GM12878 (cell line): ENCODE measurements around the gene ISY1. TPM values are rescaled to one million over a fixed set of nuclear protein-coding genes. Genes with fewer than 3 reads are reported as not detected.
A peak's percentile ranks its signal among the peaks of the same experiment; 100 is the strongest.

Source experiments
- ATAC-seq: fragments of 200-7000 bp; cut with Tn5 transposase; 3 replicates; pipeline ENCODE4 v1.9.1; 2020; ENCODE audit warnings: mild to moderate bottlenecking, moderate library complexity
- BruUV-seq: library from RNA; stranded (reverse); fragments of 400-500 nt; replicated peaks from 2 replicates; lab custom pipeline; 2021; lab: Mats Ljungman, UMichigan
- CTCF ChIA-PET: fragments of 300-600 bp; sonication (Branson Sonifier 250); formaldehyde crosslinking; extraction: SDS; loops from one replicate; lab custom pipeline; 2021; ENCODE audit warnings: inconsistent platforms; lab: Yijun Ruan, JAX
- POLR2A ChIA-PET: fragments of 350-600 bp; formaldehyde crosslinking; extraction: SDS; loops from one replicate; lab custom pipeline; 2021; ENCODE audit warnings: inconsistent platforms; lab: Charles Lee
- RAD21 ChIA-PET: fragments of 300-600 bp; sonication (Branson Sonifier 250); formaldehyde crosslinking; loops from one replicate; lab custom pipeline; 2023; ENCODE audit warnings: antibody characterized with exemption; ENCODE audit not compliant: unreplicated experiment; lab: Charles Lee
- SMC1A ChIA-PET: fragments of 300-600 bp; sonication (Branson Sonifier 250); formaldehyde crosslinking; loops from one replicate; lab custom pipeline; 2023; ENCODE audit not compliant: unreplicated experiment, uncharacterized antibody; lab: Charles Lee
- DNase-seq: peaks from one replicate; pipeline ENCODE4 v3.0.0-alpha.2; 2011; ENCODE audit warnings: low read depth, low spot score
- FAIRE-seq: peaks from 3 replicates; lab custom pipeline; 2011; peaks lifted over from hg19 to GRCh38; lab: Jason Lieb, UNC
- H2AFZ ChIP-seq: 2 replicates; pipeline ENCODE4 v1.6.0; 2011; ENCODE audit warnings: low read depth, low read length, control low read depth; ENCODE audit not compliant: control insufficient read depth
- H3K27ac ChIP-seq: 2 replicates; pipeline ENCODE4 v1.5.1; 2011; ENCODE audit warnings: control low read depth; ENCODE audit not compliant: control insufficient read depth, insufficient read depth
- H3K27me3 ChIP-seq, 2 experiments: replicated peaks in 1 of 2; 2 replicates each; pipeline versions ENCODE4 v1.6.0 to v1.6.1; 2011; ENCODE audit warnings: low read length in 1 of 2; ENCODE audit not compliant: control insufficient read depth in 2 of 2, insufficient read depth in 2 of 2
- H3K36me3 ChIP-seq, 2 experiments: 2 replicates each; pipeline ENCODE4 v1.5.1; 2011; ENCODE audit warnings: low read length in 1 of 2; ENCODE audit not compliant: control insufficient read depth in 2 of 2, insufficient read depth in 2 of 2
- H3K4me1 ChIP-seq: 2 replicates; pipeline ENCODE4 v1.6.1; 2011; ENCODE audit warnings: mild to moderate bottlenecking, low read length, moderate library complexity, mixed read lengths; ENCODE audit not compliant: control insufficient read depth, insufficient read depth
- H3K4me2 ChIP-seq: 2 replicates; pipeline ENCODE4 v1.6.0; 2011; ENCODE audit warnings: control low read depth; ENCODE audit not compliant: control insufficient read depth, insufficient read depth
- H3K4me3 ChIP-seq: fragments of 200-600 bp; sonication (generic); 2 replicates; pipeline ENCODE4 v1.5.1; 2016
- H3K79me2 ChIP-seq: 2 replicates; pipeline ENCODE4 v1.6.0; 2011; ENCODE audit warnings: low read length; ENCODE audit not compliant: control insufficient read depth, insufficient read depth
- H3K9ac ChIP-seq: 2 replicates; pipeline ENCODE4 v1.8.0; 2011; ENCODE audit warnings: low read length, control low read depth, mixed read lengths; ENCODE audit not compliant: control insufficient read depth, insufficient read depth
- H3K9me3 ChIP-seq: replicated peaks from 3 replicates; pipeline ENCODE4 v1.5.1; 2011; ENCODE audit warnings: mild to moderate bottlenecking, low read length; ENCODE audit not compliant: control insufficient read depth, insufficient read depth
- H4K20me1 ChIP-seq: 2 replicates; pipeline ENCODE4 v1.6.0; 2011; ENCODE audit not compliant: control insufficient read depth, insufficient read depth
- ASH2L ChIP-seq: fragments of 300-600, 200-600 bp; sonication (generic); IDR thresholded peaks from 2 replicates; pipeline ENCODE4 v1.6.1; 2017; ENCODE audit warnings: low read depth, mild to moderate bottlenecking, borderline replicate concordance
- CBX3 ChIP-seq: fragments of 200-600 bp; sonication (generic); IDR thresholded peaks from 2 replicates; pipeline ENCODE4 v1.6.1; 2016; ENCODE audit warnings: low read depth, borderline replicate concordance
- CREB1 ChIP-seq: IDR thresholded peaks from 2 replicates; pipeline ENCODE4 v1.6.1; 2012; ENCODE audit warnings: low read depth, mild to moderate bottlenecking, inconsistent platforms
- EZH2 ChIP-seq: IDR thresholded peaks from 2 replicates; pipeline ENCODE4 v1.6.1; 2012; ENCODE audit warnings: low read depth, mild to moderate bottlenecking, control low read depth, inconsistent platforms, low read length, borderline replicate concordance; ENCODE audit not compliant: control insufficient read depth
- RELA ChIP-seq: fragments of 450-650 bp; IDR thresholded peaks from 2 replicates; pipeline ENCODE4 v1.8.0; 2014; ENCODE audit warnings: borderline replicate concordance; ENCODE audit not compliant: partially characterized antibody
- SIX5 ChIP-seq: IDR thresholded peaks from 2 replicates; pipeline ENCODE4 v1.6.1; 2011; ENCODE audit warnings: mild to moderate bottlenecking, low read depth, low read length, moderate library complexity; ENCODE audit not compliant: severe bottlenecking
- SP1 ChIP-seq: IDR thresholded peaks from one replicate; pipeline ENCODE4 v1.6.1; 2011; ENCODE audit warnings: low read depth, low read length
- STAT1 ChIP-seq: fragments of 450-650 bp; conservative IDR thresholded peaks from 2 replicates; pipeline ENCODE4 v1.6.1; 2014; ENCODE audit warnings: antibody characterized with exemption, mild to moderate bottlenecking
- TAF1 ChIP-seq: IDR thresholded peaks from 2 replicates; pipeline ENCODE4 v1.6.1; 2011; ENCODE audit warnings: mild to moderate bottlenecking, low read depth, low read length, borderline replicate concordance
- WGBS: methylation state at CpG from one replicate; pipeline ENCODE4 v1.1.6; 2016; ENCODE audit warnings: low lambda C conversion rate; ENCODE audit not compliant: insufficient replicate concordance, insufficient coverage; ENCODE audit errors: missing lambda C conversion rate; 5-methylcytosine and 5-hydroxymethylcytosine counted together
- in situ Hi-C: fragments of 300-500 bp; cut with MboI; formaldehyde crosslinking; loops from 9 replicates; pipeline ENCODE4 v1.14.3; 2018; ENCODE audit warnings: mixed read lengths
- intact Hi-C: fragments of 100-400 bp; cut with micrococcal nuclease; formaldehyde crosslinking; loops from one replicate; pipeline ENCODE4 v1.14.2; 2022; ENCODE audit not compliant: unreplicated experiment
- polyA plus RNA-seq, 11 experiments: library from polyadenylated mRNA; depleted of rRNA in 4 of 11; unstranded in 6 of 11; stranded (reverse) in 5 of 11; fragments of >200 nt; fragmentation: Nextera tagmentation in 4 of 11; fragmentation: Illumina TruSeq in 1 of 11; extraction: Ambion mirVana in 4 of 11; extraction: Trizol in 1 of 11; gene quantifications; 1 replicate in 1 of 11; 2 replicates in 10 of 11; pipeline versions ENCODE4 v1.2.1 to v1.2.3, GENCODE V29; 2011 to 2016; ENCODE audit warnings: inconsistent platforms in 2 of 11, missing spikeins in 2 of 11, low read depth in 1 of 11
- total RNA-seq, 4 experiments: library from RNA; depleted of rRNA in 3 of 4; stranded (reverse); fragments of >200 nt in 3 of 4; fragmentation: Illumina TruSeq in 1 of 4; extraction: Trizol in 1 of 4; gene quantifications; 2 replicates each; pipeline versions ENCODE4 v1.2.1 to v1.2.3, GENCODE V29; 2013 to 2021

The ISY1 gene
- total and polyA plus RNA-seq, 10 of the 15 experiments (the other 5 are each of a cell fraction or from before 2014, with no cell fraction given): 28.3 to 72.2 (median 44.7) TPM

DNA sequence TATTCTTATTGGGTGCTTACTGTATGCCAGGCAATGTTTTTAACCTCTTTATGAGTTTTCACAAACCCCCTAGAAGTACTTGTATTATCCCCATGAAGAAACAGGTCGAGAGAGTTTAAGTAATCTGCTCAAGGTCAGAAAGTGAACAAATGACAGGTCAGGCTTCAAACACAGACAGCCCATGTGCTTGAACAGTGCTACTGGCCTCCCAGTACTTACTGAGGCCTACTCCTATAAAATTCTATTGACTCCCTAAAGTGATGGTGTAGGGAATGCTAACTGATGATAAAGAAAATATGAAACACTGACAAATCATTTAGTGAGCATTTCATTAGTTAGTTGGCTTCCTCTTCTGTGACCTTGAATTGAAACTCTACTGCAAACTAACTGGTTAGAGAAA is 27.0 kb upstream of the ISY1 start:
- ATAC-seq (no peak), FAIRE-seq (no peak), DNase-seq (no peak)
- Histone ChIP-seq H3K9ac (no peak overlapping the region), H3K4me1 (no peaks in the 10 kb centered on the region; the same call in 1 of the 2 replicates)
- in situ Hi-C loops (no loop called here), intact Hi-C loops (loop anchor here (10.0 kb wide), 1 partner anchor 533 kb away; the partner anchor contains the start of gene RPN1)
- RAD21 ChIA-PET: no interaction called here
- BruUV-seq: no TSS peak
- TF ChIP-seq SIX5: no peak
- TF ChIP-seq TAF1: no peak
- no peak for TF ChIP-seq EZH2
- TF ChIP-seq ASH2L: no peak
- no peak for TF ChIP-seq SP1
- TF ChIP-seq RELA: no peak
- TF ChIP-seq STAT1: no peak
- no peak for TF ChIP-seq CBX3
- no peak for TF ChIP-seq CREB1
- TF ChIP-seq, all 136 proteins: peak for 0
- ChIA-PET CTCF (no interaction called here), POLR2A (interaction anchor here (0.6 kb wide), 1 partner anchor 73 kb away, joined by 3 read pairs; no protein-coding TSS in a partner anchor), SMC1A (interaction anchor here (0.8 to 1.0 kb wide), 2 partner anchors 12 to 26 kb away, joined by 3 to 4 read pairs; no protein-coding TSS in a partner anchor)
- 48% methylated on average over 1 of the region's 1 CpG for WGBS
- Histone ChIP-seq H3K79me2 (peaks cover 29% of the 10 kb centered on the region), H2AFZ (no peak overlapping the region), H3K36me3 (no peaks in the 10 kb centered on the region), H3K27ac (peak overlapping the region; percentile 3; the same call in 1 of the 2 replicates), H3K27me3 (no peaks in the 10 kb centered on the region), H3K4me3 (no peak overlapping the region), H4K20me1 (no peaks in the 10 kb centered on the region), H3K4me2 (peak overlapping the region; percentile 38; the same call in 1 of the 2 replicates), H3K9me3 (no peaks in the 10 kb centered on the region)
